ENCODE results near the gene SLC25A19.
"Not testable (repeated sequence)": the region's sequence is repeated elsewhere in the genome, so short reads cannot be mapped to it uniquely, and the experiment has no call there.

The SLC25A19 gene

DNA sequence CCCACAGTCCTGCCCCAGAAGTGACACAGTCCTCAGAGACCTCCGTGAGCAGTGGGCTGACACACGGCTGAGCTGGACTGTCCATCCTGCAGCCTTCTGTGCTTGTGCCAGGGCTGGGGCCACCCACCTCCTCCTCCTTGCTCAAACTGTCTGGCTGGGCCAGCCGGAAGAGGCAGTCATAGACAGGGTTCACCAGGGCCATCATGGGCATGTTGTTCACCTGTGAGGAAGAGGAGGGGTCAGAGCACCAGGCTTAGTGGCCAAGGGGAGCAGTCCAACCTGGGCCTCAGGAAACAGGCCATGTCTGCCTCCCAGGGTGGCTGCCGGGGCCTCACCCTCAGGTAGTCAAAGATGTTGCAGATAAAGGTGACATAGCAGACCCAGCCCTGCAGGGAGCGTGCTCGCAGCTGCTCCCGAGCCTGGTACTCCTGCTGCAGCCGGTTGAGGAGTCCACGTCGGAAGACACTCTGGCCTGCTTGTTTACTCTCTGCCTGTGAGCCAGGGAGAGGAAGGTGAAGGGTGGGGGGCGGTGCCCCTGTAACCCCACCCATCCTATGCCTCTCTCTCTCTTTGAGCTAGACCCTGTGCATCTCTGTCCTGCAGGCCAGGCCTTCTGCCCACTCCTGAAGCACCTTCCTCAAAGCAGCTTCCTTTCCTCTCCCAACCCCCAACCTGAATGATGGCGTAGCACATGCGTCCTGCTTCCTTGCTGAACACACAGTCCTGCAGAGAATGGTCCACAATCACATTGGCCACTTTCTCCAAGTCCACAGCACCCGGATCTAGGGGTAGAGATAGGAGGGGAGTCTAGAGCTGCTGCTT, 21.6 kb downstream of the SLC25A19 start:
- DNase-seq = peak; percentile 36 to 70 (median 60)

GRCh38 chr17:75267153-75267410, 22.2 kb downstream of the SLC25A19 start:
- DNase-seq = peak; percentile 87 to 96 (median 93)

DNA sequence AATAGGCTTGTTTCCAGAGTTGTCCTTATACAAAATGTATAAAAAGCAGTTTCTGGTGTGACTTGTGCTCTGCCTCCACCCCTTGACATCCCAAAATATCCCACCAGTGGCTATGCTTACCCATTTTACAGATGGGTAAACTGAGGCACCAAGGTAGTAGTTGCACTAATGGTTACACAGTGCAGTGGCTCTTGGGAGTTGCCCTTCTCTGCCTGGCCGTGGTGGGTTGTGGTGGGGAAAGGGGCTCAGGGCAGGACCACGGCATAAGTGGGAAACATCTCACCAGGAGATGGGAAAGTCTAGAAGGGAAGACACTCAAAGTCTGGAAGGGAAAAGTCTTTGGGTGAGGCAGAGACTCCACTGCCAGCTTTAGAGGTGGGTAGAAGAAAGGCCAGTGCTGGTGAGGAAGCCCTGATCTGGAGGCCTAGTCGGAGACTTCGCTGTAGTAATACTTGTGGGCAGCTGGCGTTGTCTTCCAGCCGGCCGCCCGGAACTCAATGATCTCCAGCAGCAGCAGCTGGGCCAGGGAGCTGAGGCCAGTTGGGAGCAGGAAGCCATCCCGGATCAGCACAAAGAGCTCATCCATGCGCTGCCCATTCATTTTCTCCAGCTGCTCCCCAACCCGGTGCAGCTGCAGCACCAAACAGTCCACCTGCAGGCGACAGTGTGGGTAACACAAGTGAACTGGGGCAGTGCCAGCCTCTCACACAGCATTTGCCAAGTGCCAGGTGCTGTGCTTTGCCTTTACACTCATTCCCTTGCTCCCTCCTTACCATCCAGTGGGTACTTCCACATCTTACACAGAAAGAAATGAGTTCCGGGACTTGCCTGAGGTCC, 22.7 kb downstream of the SLC25A19 start:
- peak in 2 of 4 experiments; percentile 14 to 32 for DNase-seq

- peak; percentile 40 to 80 (median 65) for DNase-seq
These were observed 23.5 kb downstream of the SLC25A19 start for GRCh38 chr17:75265614-75266315.

DNA sequence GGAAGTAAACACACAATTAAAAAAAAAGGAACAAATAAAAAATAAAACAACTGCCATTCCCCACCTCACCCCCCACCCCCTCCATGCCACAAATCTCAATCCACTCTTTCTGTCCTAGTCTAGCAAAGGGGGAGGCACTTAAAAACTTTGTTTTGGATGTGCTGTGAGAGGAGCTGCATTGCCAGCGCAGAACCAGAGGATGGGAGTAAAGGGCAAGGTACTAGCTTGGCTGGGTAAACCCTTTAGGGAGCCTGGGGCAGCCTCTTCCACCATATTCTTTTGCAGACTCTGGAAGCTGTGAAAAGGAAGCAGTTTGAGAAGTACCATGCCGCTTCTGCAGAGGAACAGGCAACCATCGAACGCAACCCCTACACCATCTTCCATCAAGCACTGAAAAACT, 26.2 kb downstream of the SLC25A19 start:
- DNase-seq = peak in 2 of 4 experiments; percentile 43 to 53

DNA sequence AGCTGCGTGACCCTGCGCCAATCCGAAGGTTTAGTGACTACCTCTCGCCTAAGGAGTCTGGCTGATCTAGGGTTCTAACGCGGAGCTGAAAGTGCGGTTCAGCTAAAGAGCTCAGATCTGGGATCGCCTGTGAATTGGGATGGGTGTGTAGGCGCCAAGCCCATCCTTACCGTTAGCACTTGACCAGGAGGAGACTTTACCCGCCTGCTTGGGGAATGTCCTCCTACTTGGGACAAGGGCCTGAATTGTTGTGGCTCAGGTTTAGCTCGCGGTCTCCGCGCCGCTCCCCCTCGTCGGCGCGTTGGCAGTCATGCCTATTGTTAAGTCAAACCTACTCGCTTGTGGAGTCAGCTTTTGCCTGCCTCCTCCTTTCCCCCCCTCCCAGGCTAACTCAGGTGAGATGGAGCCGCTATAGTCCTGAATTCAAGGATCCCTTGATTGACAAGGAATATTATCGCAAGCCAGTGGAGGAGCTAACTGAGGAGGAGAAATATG, 27.1 kb downstream of the SLC25A19 start:
- DNase-seq = peak in 1 of 4 experiments; percentile 17

- peak; percentile 96 to 99 (median 98) for DNase-seq
These were observed 27.7 kb downstream of the SLC25A19 start, which contains the start of the genes GGA3 and MRPS7 for GRCh38 chr17:75261336-75262111. GGA3 (minus strand) TSS chr17:75261606; CDS start chr17:75261587, 19 bp downstream. MRPS7 (plus strand) TSS chr17:75261879; CDS start chr17:75261901, 22 bp downstream.

DNA sequence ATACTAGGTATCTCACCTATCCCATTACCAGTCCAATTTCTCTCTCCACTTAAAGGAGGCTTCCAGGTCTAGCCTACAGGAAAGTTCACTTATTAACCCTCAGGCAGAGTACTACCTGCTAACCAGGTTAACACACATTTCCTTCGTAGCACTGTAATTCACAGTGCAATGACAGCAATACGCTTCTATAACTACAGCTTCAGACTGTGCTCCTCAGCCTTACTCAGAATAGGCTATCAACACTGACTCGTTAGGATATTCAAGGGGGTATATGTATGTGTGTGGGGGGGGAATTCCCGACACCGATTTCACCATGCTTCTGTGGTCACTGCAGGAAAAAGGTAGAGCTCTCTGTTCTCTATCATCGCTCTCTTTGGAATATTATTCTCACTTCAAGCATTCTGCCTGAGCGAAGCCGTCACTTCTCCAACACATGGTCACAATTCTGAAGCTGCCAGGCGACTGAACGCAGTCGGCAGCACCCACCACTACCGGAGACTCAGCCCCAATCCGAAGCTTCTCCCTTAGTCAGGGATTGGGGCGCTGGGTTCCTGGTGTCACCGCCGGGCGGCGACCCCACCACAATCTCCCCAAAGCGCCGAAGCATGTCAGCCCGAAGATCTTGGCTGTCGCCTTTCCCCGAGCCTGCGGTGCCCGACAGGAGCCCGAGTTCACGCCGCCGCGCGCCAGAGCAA, 28.4 kb downstream of the SLC25A19 start:
- DNase-seq = peak in 1 of 4 experiments; percentile 10

DNA sequence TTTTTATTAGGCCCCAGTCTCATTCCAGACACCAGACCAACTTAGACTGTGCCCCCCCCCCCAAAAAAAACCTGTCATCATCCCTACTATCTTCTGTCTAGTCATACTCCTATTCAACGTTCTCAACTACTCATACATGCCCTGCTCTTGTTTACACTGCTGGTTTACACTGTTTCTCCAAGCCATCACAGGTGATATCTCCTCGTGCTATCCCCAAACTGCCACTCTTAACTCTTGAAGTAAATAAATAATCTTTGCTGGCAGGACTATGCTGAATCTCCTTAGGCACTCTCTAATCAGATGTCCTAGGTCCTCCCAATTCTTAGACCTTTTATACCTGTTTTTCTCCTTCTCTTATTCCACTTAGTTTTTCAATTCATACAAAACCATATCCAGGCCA, 32.0 kb downstream of the SLC25A19 start:
- DNase-seq = not testable (repeated sequence)

DNA sequence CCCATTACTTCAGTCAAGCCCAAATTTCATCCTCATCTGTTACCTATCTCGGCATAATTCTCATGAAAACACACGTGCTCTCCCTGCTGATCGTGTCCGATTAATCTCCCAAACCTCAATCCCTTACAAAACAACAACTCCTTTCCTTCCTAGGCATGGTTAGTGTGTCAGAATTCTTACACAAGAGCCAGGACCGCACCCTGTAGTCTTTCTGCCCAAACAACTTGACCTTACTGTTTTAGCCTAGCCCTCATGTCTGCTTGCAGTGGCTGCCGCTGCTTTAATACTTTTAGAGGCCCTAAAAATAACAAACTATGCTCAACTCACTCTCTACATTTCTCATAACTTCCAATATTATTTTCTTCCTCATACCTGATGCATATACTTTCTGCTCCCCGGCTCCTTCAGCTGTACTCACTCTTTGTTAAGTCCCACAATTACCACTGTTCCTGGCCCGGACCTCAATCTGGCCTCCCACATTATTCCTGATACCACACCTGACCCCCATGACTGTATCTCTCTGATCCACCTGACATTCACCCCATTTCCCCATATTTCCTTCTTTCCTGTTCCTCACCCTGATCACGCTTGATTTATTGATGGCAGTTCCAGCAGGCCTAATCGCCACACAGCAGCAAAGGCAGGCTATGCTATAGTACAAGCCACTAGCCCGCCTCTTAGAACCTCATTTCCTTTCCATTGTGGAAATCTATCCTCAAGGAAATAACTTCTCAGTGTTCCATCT, 33.1 kb downstream of the SLC25A19 start:
- DNase-seq = peak in 1 of 4 experiments; percentile 19

- no peak for DNase-seq
These were observed 37.0 kb downstream of the SLC25A19 start for GRCh38 chr17:75252039-75252816.

DNA sequence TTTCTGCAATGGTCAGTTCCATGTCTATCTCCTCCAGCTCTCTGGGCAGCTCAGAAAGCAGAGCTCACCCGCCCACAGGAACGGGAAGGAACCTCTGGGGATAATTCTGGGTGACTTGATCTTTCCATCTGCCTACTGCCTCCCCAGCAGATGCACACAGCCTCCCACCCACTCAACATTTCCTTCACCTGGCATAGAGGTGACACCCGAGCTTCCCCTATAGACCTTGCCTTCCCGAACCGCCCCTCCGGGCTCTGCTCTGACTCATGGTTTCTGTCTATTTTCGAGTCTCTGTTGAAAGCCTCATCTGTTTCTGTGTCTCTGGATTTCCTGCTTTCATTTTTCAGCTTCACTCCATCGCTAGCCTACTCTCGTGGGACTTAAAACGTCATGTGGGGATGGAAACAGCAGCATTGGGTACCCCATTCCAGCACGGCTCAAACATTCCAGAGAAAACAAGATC, 39.2 kb downstream of the SLC25A19 start:
- DNase-seq = peak; percentile 46 to 81 (median 74)

GRCh38 chr17:75249564-75249963, 39.7 kb downstream of the SLC25A19 start:
- no peak for DNase-seq

DNA sequence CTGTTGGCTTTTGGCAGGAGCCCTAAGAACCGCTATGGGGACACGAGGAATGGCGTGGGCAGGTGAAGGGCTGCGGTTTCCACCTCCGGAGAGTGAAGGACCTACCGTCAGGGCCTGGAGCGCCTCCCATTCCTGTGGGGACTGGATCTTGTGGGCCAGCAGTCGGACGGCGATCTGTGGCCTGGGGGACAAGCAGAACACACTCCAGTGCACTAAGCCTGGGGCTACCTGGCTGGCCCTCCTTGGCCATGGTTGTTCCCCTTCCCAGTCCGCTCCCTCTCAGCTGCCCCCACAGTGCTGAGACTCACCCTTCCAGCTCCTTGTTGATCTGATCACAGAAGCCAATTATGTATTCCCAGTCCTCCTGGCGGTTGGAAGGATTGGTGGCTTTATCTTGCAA, 42.8 kb downstream of the SLC25A19 start:
- DNase-seq = peak in 1 of 4 experiments; percentile 0

DNA sequence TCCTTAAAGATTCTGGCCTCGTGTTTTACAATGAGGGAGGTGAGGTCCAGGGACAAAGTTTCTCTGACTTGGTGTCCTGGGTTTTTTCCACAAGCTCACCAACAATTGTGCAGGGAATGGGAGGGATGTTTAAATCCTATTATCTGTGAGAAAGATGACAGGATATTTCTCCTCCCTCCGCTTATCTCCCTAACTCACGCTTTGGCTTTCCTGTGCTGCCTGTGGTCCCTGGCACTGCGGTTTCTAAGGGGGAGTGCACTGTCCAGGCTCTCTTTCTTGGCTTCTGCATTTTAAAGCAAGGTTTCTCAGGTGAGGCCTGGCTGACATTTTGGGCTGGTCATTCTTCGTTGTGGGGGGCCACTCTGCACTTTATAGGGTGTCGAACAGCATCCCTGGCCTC, 44.2 kb downstream of the SLC25A19 start:
- no peak for DNase-seq

- DNase-seq = peak; percentile 69 to 85 (median 81)
These were observed 44.9 kb downstream of the SLC25A19 start for GRCh38 chr17:75244133-75244866.

- DNase-seq = peak; percentile 36 to 63 (median 56)
These were observed 46.7 kb downstream of the SLC25A19 start for GRCh38 chr17:75242461-75243042.

- DNase-seq = no peak
These were observed 47.2 kb downstream of the SLC25A19 start for GRCh38 chr17:75241996-75242460.
